AG04449 (cell line): ENCODE measurements around the gene ANKRD7.

ENCODE experiments used
- CTCF ChIA-PET: fragments of 350-600 bp; formaldehyde crosslinking; extraction: SDS; loops from one replicate; lab custom pipeline; 2021; ENCODE audit warnings: antibody characterized with exemption; lab: Yijun Ruan, JAX
- POLR2A ChIA-PET: fragments of 400-600, 350-600 bp; formaldehyde crosslinking; extraction: SDS; loops from one replicate; lab custom pipeline; 2020; ENCODE audit warnings: antibody characterized with exemption, inconsistent platforms; lab: Yijun Ruan, JAX
- DNase-seq: peaks from one replicate; pipeline ENCODE4 v3.0.0-alpha.2; 2010; ENCODE audit warnings: low read depth, low spot score
- H3K4me3 ChIP-seq: 2 replicates; pipeline ENCODE4 v1.5.1; 2011; ENCODE audit warnings: low read depth, mild to moderate bottlenecking, control low read depth, low read length
- TF ChIP-seq, protein P1 (sequence below): IDR thresholded peaks from one replicate; pipeline ENCODE4 v1.5.1; 2011; ENCODE audit warnings: mild to moderate bottlenecking, moderate library complexity, low read length, control low read depth, inconsistent platforms; ENCODE audit not compliant: insufficient read depth; ENCODE audit errors: missing control alignments

Gene ANKRD7

DNA sequence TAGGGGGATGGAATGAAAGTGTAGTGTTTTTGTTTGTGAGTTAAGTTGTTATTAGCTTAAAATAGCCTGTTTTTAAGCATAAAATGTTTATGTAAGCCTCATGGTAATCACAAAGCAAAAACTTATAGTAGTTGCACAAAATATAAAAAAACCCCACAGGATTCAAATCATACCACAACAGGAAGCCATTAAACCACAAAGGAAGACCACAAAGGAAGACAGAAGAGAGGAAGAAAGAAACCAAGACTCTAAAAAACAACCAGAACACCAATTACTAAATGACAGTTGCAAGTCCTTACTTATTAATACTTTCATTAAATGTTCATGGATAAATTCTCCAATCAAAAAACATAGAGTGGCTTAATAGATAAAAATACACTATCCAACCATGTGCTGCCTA is 63.6 kb downstream of the ANKRD7 start:
- no peak for DNase-seq
- TF ChIP-seq, protein P1, sequence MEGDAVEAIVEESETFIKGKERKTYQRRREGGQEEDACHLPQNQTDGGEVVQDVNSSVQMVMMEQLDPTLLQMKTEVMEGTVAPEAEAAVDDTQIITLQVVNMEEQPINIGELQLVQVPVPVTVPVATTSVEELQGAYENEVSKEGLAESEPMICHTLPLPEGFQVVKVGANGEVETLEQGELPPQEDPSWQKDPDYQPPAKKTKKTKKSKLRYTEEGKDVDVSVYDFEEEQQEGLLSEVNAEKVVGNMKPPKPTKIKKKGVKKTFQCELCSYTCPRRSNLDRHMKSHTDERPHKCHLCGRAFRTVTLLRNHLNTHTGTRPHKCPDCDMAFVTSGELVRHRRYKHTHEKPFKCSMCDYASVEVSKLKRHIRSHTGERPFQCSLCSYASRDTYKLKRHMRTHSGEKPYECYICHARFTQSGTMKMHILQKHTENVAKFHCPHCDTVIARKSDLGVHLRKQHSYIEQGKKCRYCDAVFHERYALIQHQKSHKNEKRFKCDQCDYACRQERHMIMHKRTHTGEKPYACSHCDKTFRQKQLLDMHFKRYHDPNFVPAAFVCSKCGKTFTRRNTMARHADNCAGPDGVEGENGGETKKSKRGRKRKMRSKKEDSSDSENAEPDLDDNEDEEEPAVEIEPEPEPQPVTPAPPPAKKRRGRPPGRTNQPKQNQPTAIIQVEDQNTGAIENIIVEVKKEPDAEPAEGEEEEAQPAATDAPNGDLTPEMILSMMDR = no peak
- H3K4me3 ChIP-seq = no peak overlapping the region
- POLR2A ChIA-PET = no interaction called here
- CTCF ChIA-PET = no interaction called here

DNA sequence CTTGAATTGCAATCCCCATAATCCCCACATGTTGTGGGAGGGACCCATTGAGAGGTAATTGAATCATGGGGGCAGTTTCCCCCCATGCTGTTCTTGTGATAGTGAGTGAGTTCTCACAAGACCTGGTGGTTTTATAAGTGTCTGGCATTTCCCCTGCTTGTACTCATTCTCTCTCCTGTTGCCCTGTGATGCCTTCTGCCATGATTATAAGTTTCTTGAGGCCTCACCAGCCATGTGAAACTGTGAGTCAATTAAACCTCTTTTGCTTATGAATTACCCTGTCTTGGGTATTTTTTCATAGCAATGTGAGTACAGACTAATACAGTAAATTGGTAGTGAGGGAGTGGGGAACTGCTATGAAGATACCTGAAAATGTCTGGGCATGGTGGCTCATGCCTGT is 65.0 kb downstream of the ANKRD7 start:
- no peak overlapping the region for H3K4me3 ChIP-seq
- TF ChIP-seq, protein P1 = no peak
- POLR2A ChIA-PET = no interaction called here
- CTCF ChIA-PET = no interaction called here
- no peak for DNase-seq
